OCI-LY7 (cell line): Measurements from ENCODE around the gene MLYCD. TPM values are rescaled to one million over a fixed set of nuclear protein-coding genes. Genes with fewer than 3 reads are reported as not detected.

Experiments
- BruUV-seq: library from RNA; stranded (reverse); fragments of 400-500 nt; replicated peaks from 2 replicates; lab custom pipeline; 2021; lab: Mats Ljungman, UMichigan
- CTCF ChIA-PET: fragments of 300-600 bp; sonication (Branson Sonifier 250); formaldehyde crosslinking; loops from one replicate; lab custom pipeline; 2022; ENCODE audit warnings: antibody characterized with exemption; ENCODE audit not compliant: unreplicated experiment; lab: Charles Lee
- POLR2A ChIA-PET: fragments of 300-600 bp; sonication (Branson Sonifier 250); formaldehyde crosslinking; loops from one replicate; lab custom pipeline; 2022; ENCODE audit warnings: antibody characterized with exemption; lab: Charles Lee
- DNase-seq: peaks from one replicate; pipeline ENCODE4 v3.0.0-alpha.2; 2015; ENCODE audit warnings: low spot score
- H2AFZ ChIP-seq: fragments of 200-600 bp; sonication (generic), shearing (Covaris generic); 2 replicates; pipeline ENCODE4 v1.6.1; 2014; ENCODE audit warnings: mild to moderate bottlenecking, antibody characterized with exemption, low read length, moderate library complexity
- H3K27ac ChIP-seq: fragments of 200-600 bp; sonication (generic); 2 replicates; pipeline ENCODE4 v1.5.1; 2014; ENCODE audit warnings: mixed run types, low read depth, mild to moderate bottlenecking, moderate library complexity, low read length, inconsistent platforms; ENCODE audit not compliant: poor library complexity, severe bottlenecking
- H3K36me3 ChIP-seq: fragments of 200-600 bp; sonication (generic); 2 replicates; pipeline ENCODE4 v1.6.1; 2014; ENCODE audit warnings: mild to moderate bottlenecking, antibody characterized with exemption, low read length, moderate library complexity, mixed read lengths; ENCODE audit not compliant: insufficient read depth
- H3K4me1 ChIP-seq: fragments of 200-600 bp; sonication (generic); 2 replicates; pipeline ENCODE4 v1.5.1; 2014; ENCODE audit warnings: mild to moderate bottlenecking, low read length; ENCODE audit not compliant: insufficient read depth, poor library complexity, severe bottlenecking
- H3K4me2 ChIP-seq: fragments of 200-600 bp; sonication (generic); 2 replicates; pipeline ENCODE4 v1.6.1; 2014; ENCODE audit warnings: mild to moderate bottlenecking, low read length
- H3K4me3 ChIP-seq: fragments of 200-600 bp; sonication (generic); 2 replicates; pipeline ENCODE4 v1.5.1; 2014; ENCODE audit warnings: mild to moderate bottlenecking, low read depth, low read length; ENCODE audit not compliant: poor library complexity, severe bottlenecking
- H3K79me2 ChIP-seq: fragments of 200-600 bp; sonication (generic); 2 replicates; pipeline ENCODE4 v1.6.1; 2016; ENCODE audit warnings: low read depth, mild to moderate bottlenecking, low read length, moderate library complexity, mixed read lengths; ENCODE audit not compliant: insufficient read depth
- H3K9me2 ChIP-seq: fragments of 200-600 bp; sonication (generic); 2 replicates; pipeline ENCODE4 v1.6.1; 2016; ENCODE audit warnings: mild to moderate bottlenecking, low read length, mixed read lengths; ENCODE audit not compliant: insufficient read depth
- H3K9me3 ChIP-seq: fragments of 200-600 bp; sonication (generic); 2 replicates; pipeline ENCODE4 v1.6.1; 2014; ENCODE audit warnings: mild to moderate bottlenecking, mixed run types, low read length, mixed read lengths
- H4K20me1 ChIP-seq: fragments of 200-600 bp; sonication (generic); 2 replicates; pipeline ENCODE4 v1.6.1; 2014; ENCODE audit warnings: mild to moderate bottlenecking, antibody characterized with exemption, low read length, moderate library complexity, mixed read lengths; ENCODE audit not compliant: insufficient read depth
- CTCF ChIP-seq: fragments of 200-600 bp; sonication (generic); conservative IDR thresholded peaks from 2 replicates; pipeline ENCODE4 v1.5.1; 2014; ENCODE audit warnings: mild to moderate bottlenecking, antibody characterized with exemption, low read length, moderate library complexity, mixed read lengths
- EZH2phosphoT487 ChIP-seq: fragments of 200-600 bp; sonication (generic); IDR thresholded peaks from 2 replicates; pipeline ENCODE4 v1.6.1; 2018; ENCODE audit warnings: low read depth, borderline replicate concordance, mild to moderate bottlenecking, mixed run types, antibody characterized with exemption, low read length, moderate library complexity, mixed read lengths
- intact Hi-C: fragments of 100-400 bp; cut with micrococcal nuclease; formaldehyde crosslinking; loops from one replicate; pipeline ENCODE4 v1.10.0; 2022; ENCODE audit not compliant: unreplicated experiment
- total RNA-seq, 2 experiments: library from RNA; depleted of rRNA in 1 of 2; stranded (reverse); fragments of >200 nt in 1 of 2; shearing (Covaris generic) in 1 of 2; gene quantifications; 2 replicates each; pipeline ENCODE4 v1.2.3, GENCODE V29; 2014 to 2022

Gene MLYCD
- total RNA-seq, 2 experiments from 2014 or later = 3.5 to 10.9 TPM

- no peak for TF ChIP-seq EZH2phosphoT487
- no peak for TF ChIP-seq CTCF
- DNase-seq = no peak
- BruUV-seq = no TSS peak
- Histone ChIP-seq H4K20me1 (no peaks in the 10 kb centered on the region), H3K36me3 (no peaks in the 10 kb centered on the region), H3K4me2 (no peak overlapping the region), H3K9me3 (no peaks in the 10 kb centered on the region), H3K27ac (no peak overlapping the region), H3K4me1 (no peaks in the 10 kb centered on the region), H3K9me2 (no peaks in the 10 kb centered on the region), H2AFZ (no peak overlapping the region), H3K79me2 (no peaks in the 10 kb centered on the region), H3K4me3 (no peak overlapping the region)
- ChIA-PET CTCF (no interaction called here), POLR2A (no interaction called here)
- intact Hi-C loops = loop anchor here (2.0 kb wide), 1 partner anchor 60 kb away; no protein-coding TSS in a partner anchor
Observed at GRCh38 chr16:83886199-83886971, 12.5 kb upstream of the MLYCD start.

- Histone ChIP-seq H3K4me1 (no peaks in the 10 kb centered on the region), H3K9me3 (no peaks in the 10 kb centered on the region), H3K79me2 (no peaks in the 10 kb centered on the region), H4K20me1 (no peaks in the 10 kb centered on the region), H3K27ac (no peak overlapping the region), H2AFZ (no peak overlapping the region), H3K4me2 (no peak overlapping the region), H3K9me2 (no peaks in the 10 kb centered on the region), H3K4me3 (no peak overlapping the region), H3K36me3 (no peaks in the 10 kb centered on the region)
- DNase-seq = peak; percentile 20
- peak; percentile 73 for TF ChIP-seq CTCF
- TF ChIP-seq EZH2phosphoT487 = no peak
- CTCF ChIA-PET = no interaction called here
- BruUV-seq = no TSS peak
- POLR2A ChIA-PET = interaction anchor here (1.5 kb wide), 1 partner anchor 52 kb away, joined by 3 read pairs; no protein-coding TSS in a partner anchor
- intact Hi-C loops = loop anchor here (2.0 kb wide), 1 partner anchor 60 kb away; no protein-coding TSS in a partner anchor
Observed at GRCh38 chr16:83887080-83887479, 11.8 kb upstream of the MLYCD start.

GRCh38 chr16:83887564-83887963 is 11.4 kb upstream of the MLYCD start:
- POLR2A ChIA-PET = interaction anchor here (0.9 to 1.5 kb wide), 2 partner anchors 52 to 70 kb away, joined by 3 read pairs; no protein-coding TSS in a partner anchor
- TF ChIP-seq EZH2phosphoT487 (no peak), CTCF (no peak)
- H3K27ac ChIP-seq = no peak overlapping the region
- intact Hi-C loops = loop anchor here (2.0 kb wide), 1 partner anchor 61 kb away; no protein-coding TSS in a partner anchor
- no peaks in the 10 kb centered on the region for H3K9me3 ChIP-seq
- no peak overlapping the region for H3K4me2 ChIP-seq
- no peaks in the 10 kb centered on the region for H3K4me1 ChIP-seq
- H3K36me3 ChIP-seq = no peaks in the 10 kb centered on the region
- CTCF ChIA-PET = no interaction called here
- no TSS peak for BruUV-seq
- H3K4me3 ChIP-seq = no peak overlapping the region
- no peaks in the 10 kb centered on the region for H3K9me2 ChIP-seq
- no peaks in the 10 kb centered on the region for H3K79me2 ChIP-seq
- no peaks in the 10 kb centered on the region for H4K20me1 ChIP-seq
- DNase-seq = no peak
- no peak overlapping the region for H2AFZ ChIP-seq
